VCaP (cell line): ENCODE measurements around the gene GPR39.

Experiments used
- H3K27ac ChIP-seq: fragments of 450-650 bp; 2 replicates; pipeline ENCODE4 v1.5.1; 2017
- TF ChIP-seq, protein P1 (sequence below): fragments of 450-650 bp; conservative IDR thresholded peaks from 2 replicates; pipeline ENCODE4 v1.5.1; 2017; ENCODE audit warnings: mild to moderate bottlenecking, moderate library complexity

Gene GPR39

DNA sequence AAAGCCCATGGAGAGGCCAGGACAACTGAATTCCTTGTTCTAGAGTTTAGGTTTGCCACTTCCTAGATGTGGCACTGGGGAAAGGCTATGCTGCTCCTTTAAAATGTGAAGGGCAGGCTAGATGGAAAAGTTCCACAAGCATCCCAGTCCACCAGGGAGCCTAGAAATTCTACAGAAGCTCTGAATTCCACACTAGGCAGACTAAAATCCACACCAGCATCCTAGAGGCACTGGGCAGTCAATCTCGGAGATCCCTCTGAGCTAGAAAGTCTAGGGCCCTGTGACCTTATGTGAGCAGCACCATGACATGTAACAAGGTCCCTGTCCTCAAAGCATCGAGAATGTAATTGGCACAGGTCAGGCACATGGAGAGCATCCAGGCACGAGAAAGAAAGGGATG, 181.9 kb downstream of the GPR39 start:
- TF ChIP-seq, protein P1, sequence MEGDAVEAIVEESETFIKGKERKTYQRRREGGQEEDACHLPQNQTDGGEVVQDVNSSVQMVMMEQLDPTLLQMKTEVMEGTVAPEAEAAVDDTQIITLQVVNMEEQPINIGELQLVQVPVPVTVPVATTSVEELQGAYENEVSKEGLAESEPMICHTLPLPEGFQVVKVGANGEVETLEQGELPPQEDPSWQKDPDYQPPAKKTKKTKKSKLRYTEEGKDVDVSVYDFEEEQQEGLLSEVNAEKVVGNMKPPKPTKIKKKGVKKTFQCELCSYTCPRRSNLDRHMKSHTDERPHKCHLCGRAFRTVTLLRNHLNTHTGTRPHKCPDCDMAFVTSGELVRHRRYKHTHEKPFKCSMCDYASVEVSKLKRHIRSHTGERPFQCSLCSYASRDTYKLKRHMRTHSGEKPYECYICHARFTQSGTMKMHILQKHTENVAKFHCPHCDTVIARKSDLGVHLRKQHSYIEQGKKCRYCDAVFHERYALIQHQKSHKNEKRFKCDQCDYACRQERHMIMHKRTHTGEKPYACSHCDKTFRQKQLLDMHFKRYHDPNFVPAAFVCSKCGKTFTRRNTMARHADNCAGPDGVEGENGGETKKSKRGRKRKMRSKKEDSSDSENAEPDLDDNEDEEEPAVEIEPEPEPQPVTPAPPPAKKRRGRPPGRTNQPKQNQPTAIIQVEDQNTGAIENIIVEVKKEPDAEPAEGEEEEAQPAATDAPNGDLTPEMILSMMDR, result no peak
- H3K27ac ChIP-seq, result no peak overlapping the region

DNA sequence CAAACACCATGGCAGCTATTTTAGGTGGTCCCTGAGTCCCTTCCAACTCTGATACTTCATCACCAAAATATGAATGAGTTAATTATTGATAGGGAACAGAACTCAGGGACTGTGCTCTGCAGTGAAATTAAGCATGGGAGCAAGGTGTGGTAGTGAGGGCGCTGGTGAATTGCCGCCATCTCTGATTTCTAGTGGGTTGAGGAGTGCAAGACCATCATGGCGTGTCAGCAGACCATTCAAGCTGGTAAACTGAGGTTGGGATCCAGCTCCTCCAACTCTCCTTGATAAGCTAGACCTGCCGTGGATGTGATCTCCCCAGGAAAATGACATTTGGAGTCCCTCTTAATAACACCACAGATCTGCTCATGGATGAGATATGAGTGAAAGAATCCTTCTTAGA, 183.0 kb downstream of the GPR39 start:
- no peak overlapping the region for H3K27ac ChIP-seq
- TF ChIP-seq, protein P1, result no peak

DNA sequence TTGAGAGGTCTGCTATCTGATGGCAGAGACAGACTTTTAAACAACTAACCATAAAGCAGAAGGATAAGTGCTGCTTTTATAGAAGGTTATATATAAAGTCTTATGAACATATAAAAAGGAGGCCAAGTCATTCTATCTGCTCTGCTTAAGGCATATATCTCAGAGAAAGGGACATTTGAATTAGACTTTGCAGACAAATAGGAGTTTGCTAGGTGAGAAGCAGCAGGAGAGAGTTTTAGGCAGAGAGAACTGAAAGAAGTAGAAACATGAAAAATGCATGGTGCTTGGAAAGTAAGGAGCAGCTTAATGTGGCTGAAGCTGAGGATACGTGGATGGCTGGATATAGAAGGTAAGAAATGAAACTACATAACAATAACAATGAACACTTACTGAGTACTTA, 188.0 kb downstream of the GPR39 start:
- TF ChIP-seq, protein P1, result no peak
- no peak overlapping the region for H3K27ac ChIP-seq

DNA sequence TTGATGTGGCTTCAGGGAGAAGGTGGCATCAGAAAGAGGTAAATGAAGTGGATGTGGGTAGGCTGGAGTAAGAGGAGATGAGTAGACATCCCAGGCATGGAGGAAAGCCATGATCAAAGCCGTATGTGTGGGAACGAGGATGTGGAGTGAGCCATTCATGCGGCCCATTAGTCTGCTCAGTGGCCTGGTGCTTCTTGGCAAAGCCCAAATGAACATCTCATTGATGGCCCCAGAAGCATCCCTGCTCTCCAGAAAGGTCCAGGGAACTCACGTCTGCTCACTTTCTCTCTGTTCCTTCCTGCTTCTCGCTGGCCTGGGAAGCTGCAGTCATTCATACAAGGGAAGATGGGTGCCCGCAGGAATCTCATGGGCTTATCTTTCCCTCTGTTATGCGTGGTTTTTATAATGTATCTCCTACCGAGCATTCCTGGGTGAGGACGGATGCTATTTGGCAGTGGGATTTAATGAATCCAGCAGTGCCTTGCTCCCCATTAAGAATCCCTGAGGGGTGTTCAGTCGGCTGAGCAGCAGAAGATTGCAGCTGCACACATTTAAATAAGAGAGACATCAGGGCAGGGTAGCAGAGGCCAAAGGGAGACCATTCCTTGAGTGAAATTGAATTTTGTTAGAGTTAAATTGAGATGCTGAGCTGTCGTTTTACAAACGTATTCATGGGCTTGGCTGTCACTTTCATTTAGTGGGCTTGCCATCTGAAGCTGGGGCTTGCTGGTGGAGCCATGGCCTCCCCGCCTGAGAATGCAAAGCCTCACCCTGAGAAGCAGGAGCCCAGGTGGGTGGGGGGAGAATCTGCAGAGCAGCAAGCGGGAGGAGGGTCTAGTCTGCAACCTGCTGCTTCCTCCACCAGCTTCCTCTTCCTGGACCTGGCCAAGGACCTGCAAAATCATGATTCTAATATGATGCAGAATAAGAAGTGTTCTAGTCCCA, 188.9 kb downstream of the GPR39 start:
- TF ChIP-seq, protein P1, result no peak
- H3K27ac ChIP-seq, result no peak overlapping the region

DNA sequence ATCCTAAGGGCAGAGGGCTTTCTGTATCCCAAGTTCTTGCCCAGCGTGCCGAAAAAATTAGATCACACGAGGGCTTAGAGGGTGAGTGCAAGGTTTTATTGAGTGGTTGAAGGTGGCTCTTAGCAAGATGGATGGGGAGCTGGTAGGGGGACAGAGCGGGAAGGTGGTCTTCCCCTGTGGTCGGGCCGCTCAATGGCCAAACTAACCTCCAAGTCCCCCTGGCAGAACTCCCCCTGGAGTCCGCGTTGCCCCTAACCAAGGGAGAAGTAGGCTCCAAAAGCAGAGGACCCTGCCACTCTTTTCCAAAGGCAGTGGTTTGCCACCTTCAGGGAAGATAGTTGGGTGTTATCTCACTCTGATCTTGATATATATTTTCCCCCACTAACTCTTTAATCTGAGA, 190.0 kb downstream of the GPR39 start:
- TF ChIP-seq, protein P1, result no peak
- no peak overlapping the region for H3K27ac ChIP-seq

DNA sequence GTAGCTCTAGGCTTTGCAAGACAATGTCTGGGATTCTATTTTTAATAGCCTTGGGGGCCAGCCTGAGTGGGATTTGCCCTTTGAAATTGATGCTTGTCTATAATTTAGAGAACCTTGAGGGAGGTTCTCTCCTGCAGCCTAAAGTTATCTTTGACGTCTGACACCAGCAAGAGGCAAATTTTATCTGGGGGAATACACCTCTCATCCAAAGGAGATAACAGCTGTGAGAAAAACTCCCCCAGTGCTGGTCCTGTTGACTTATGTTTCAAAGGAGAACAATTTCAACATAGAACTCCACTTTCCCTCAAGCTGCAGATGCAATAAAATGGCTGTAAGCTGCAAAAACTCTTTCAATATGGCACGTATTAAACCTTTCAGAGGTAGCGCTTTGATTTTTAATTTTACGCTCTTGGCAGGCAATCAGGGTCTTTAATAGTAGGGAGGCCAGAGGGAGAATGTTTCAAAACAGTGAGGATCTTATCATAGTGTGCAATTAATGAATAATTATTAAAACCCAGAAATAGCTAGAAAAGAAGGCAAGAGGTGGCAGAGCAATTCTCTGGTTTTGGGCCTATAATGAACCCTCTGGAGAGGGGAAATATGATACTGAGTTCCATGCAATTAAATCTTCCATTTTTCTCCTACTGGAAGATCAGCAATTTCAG, 191.0 kb downstream of the GPR39 start:
- TF ChIP-seq, protein P1, result no peak
- H3K27ac ChIP-seq, result no peak overlapping the region

DNA sequence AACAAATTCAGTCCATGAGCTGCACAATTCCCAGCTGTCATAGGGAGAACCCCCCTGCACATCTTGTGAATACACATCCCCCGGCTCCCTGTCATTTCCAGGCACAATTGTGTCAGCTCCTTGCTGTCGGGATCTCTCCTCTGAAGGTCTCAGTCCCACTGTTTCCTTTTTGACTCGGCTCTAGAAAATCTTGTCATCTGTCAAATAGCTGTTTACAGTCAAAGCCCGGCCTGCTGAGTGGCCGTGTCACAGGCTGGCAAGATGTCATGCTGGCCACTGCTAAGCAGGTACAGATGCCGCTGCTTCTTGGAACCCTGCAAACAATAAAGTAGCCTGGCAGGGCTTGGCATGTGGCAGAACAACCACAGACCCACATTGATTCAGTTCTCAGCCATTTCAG, 191.7 kb downstream of the GPR39 start:
- TF ChIP-seq, protein P1, result no peak
- no peak overlapping the region for H3K27ac ChIP-seq
